B cell (primary cell): ENCODE measurements around the gene PRSS8. TPM values are rescaled to one million over a fixed set of nuclear protein-coding genes. Genes with fewer than 3 reads are reported as not detected.

Experiments used
- ATAC-seq: fragments of 200-7000 bp; cut with Tn5 transposase; one replicate; pipeline ENCODE4 v1.10.0; 2021; ENCODE audit warnings: low read depth, mild to moderate bottlenecking, moderate number of reproducible peaks, moderate library complexity
- CTCF ChIA-PET: fragments of 350-600 bp; sonication (Branson Sonifier 250); formaldehyde crosslinking; loops from one replicate; lab custom pipeline; 2021; ENCODE audit warnings: antibody characterized with exemption, inconsistent platforms; lab: Charles Lee
- POLR2A ChIA-PET: fragments of 350-600 bp; sonication (Branson Sonifier 250); formaldehyde crosslinking; loops from one replicate; lab custom pipeline; 2021; ENCODE audit warnings: antibody characterized with exemption; lab: Charles Lee
- DNase-seq: peaks from one replicate; pipeline ENCODE4 v3.0.0; 2013
- H2AFZ ChIP-seq: 2 replicates; pipeline ENCODE4 v1.6.1; 2012; ENCODE audit warnings: mild to moderate bottlenecking, low read depth, low read length; ENCODE audit not compliant: insufficient read depth, poor library complexity, severe bottlenecking
- H3K27ac ChIP-seq, 2 donors: 1 replicate in 1 of 2; 2 replicates in 1 of 2; pipeline ENCODE4 v1.5.1; 2012 to 2013; ENCODE audit warnings: low read length in 2 of 2, mild to moderate bottlenecking in 2 of 2, moderate library complexity in 1 of 2
- H3K27me3 ChIP-seq, 4 experiments: fragments of 200-600 bp in 1 of 4; sonication (generic) in 1 of 4; replicated peaks in 1 of 4; 1 replicate in 2 of 4; 2 replicates in 2 of 4; pipeline versions ENCODE4 v1.6.1 to v1.7.0; 2013 to 2016; ENCODE audit warnings: low read length in 3 of 4, mild to moderate bottlenecking in 2 of 4, mixed read lengths in 1 of 4, moderate library complexity in 1 of 4; ENCODE audit not compliant: insufficient read depth in 4 of 4, control insufficient read depth in 3 of 4; ENCODE audit errors: control extremely low read depth in 1 of 4
- H3K36me3 ChIP-seq, 2 experiments: replicated peaks in 1 of 2; 1 replicate in 1 of 2; 2 replicates in 1 of 2; pipeline versions ENCODE4 v1.6.1 to v1.7.1; 2013; ENCODE audit warnings: low read length in 1 of 2; ENCODE audit not compliant: insufficient read depth in 2 of 2, control insufficient read depth in 1 of 2; ENCODE audit errors: control extremely low read depth in 1 of 2, extremely low read depth in 1 of 2
- H3K4me1 ChIP-seq, 2 donors: fragments of 200-600 bp in 1 of 2; sonication (generic) in 1 of 2; 1 replicate in 1 of 2; 2 replicates in 1 of 2; pipeline versions ENCODE4 v1.5.1 to v1.6.1; 2013 to 2017; ENCODE audit warnings: low read length in 2 of 2; ENCODE audit not compliant: control insufficient read depth in 2 of 2, insufficient read depth in 2 of 2
- H3K4me2 ChIP-seq: replicated peaks from 2 replicates; pipeline ENCODE3; 2012; ENCODE audit warnings: mild to moderate bottlenecking, low read depth, low read length; ENCODE audit not compliant: poor library complexity, severe bottlenecking
- H3K4me3 ChIP-seq, 5 experiments: fragments of 200-600 bp in 1 of 5; sonication (generic) in 1 of 5; 1 replicate in 3 of 5; 2 replicates in 2 of 5; pipeline versions ENCODE4 v1.5.1 to v1.7.0; 2011 to 2016; ENCODE audit warnings: low read length in 4 of 5, mild to moderate bottlenecking in 4 of 5, low read depth in 2 of 5, control low read depth in 1 of 5, moderate library complexity in 1 of 5; ENCODE audit not compliant: insufficient read depth in 1 of 5; ENCODE audit errors: control extremely low read depth in 1 of 5, extremely low read depth in 1 of 5
- H3K79me2 ChIP-seq: fragments of 200-600 bp; sonication (generic); one replicate; pipeline ENCODE4 v1.6.0; 2016; ENCODE audit warnings: low read length; ENCODE audit not compliant: control insufficient read depth, insufficient read depth
- H3K9ac ChIP-seq: fragments of 200-600 bp; sonication (generic); 2 replicates; pipeline ENCODE4 v1.6.1; 2017; ENCODE audit warnings: mild to moderate bottlenecking, low read length, moderate library complexity
- H3K9me3 ChIP-seq, 3 donors: one replicate each; pipeline versions ENCODE4 v1.6.1 to v1.7.1; 2013; ENCODE audit warnings: low read length in 2 of 3; ENCODE audit not compliant: control insufficient read depth in 2 of 3, insufficient read depth in 1 of 3; ENCODE audit errors: control extremely low read depth in 1 of 3
- H4K20me1 ChIP-seq: 2 replicates; pipeline ENCODE4 v1.6.0; 2012; ENCODE audit warnings: mild to moderate bottlenecking, low read length; ENCODE audit not compliant: insufficient read depth, control insufficient read depth, poor library complexity, severe bottlenecking
- H3K27ac Mint-ChIP-seq: one replicate; pipeline ENCODE4 v1.8.0; 2021; ENCODE audit warnings: mixed read lengths
- H3K27me3 Mint-ChIP-seq: one replicate; pipeline ENCODE4 v1.8.0; 2021; ENCODE audit warnings: mixed read lengths
- H3K4me1 Mint-ChIP-seq: one replicate; pipeline ENCODE4 v1.8.0; 2021; ENCODE audit warnings: mixed read lengths
- H3K4me3 Mint-ChIP-seq: one replicate; pipeline ENCODE4 v1.8.0; 2021; ENCODE audit warnings: mixed read lengths
- H3K9me3 Mint-ChIP-seq: one replicate; pipeline ENCODE4 v1.8.0; 2022; ENCODE audit warnings: mixed read lengths; ENCODE audit not compliant: insufficient read depth
- EZH2 ChIP-seq: IDR thresholded peaks from 2 replicates; pipeline ENCODE4 v1.6.1; 2012; ENCODE audit warnings: borderline replicate concordance, low read depth, mild to moderate bottlenecking, moderate library complexity, low read length; ENCODE audit not compliant: insufficient read depth, poor library complexity, severe bottlenecking
- WGBS: methylation state at CpG from one replicate; pipeline ENCODE4 v1.1.5; 2013; ENCODE audit warnings: missing lambda C conversion rate; ENCODE audit not compliant: insufficient coverage; 5-methylcytosine and 5-hydroxymethylcytosine counted together
- intact Hi-C: fragments of 100-400 bp; cut with micrococcal nuclease; formaldehyde crosslinking; loops from one replicate; pipeline ENCODE4 v1.10.0; 2022
- polyA plus RNA-seq: library from polyadenylated mRNA; depleted of rRNA; stranded (reverse); fragments of >200 nt; gene quantifications from 2 replicates; pipeline ENCODE4 v1.2.3, GENCODE V29; 2012
- total RNA-seq, 2 donors: library from RNA; stranded (reverse); fragments of 120-200 nt in 1 of 2; gene quantifications; 1 replicate in 1 of 2; 2 replicates in 1 of 2; pipeline versions ENCODE4 v1.2.3 to v1.2.4, GENCODE V29; 2013 to 2022
- TF ChIP-seq, protein P1 (sequence below): fragments of 200-600 bp; IDR thresholded peaks from one replicate; pipeline ENCODE4 v1.8.0; 2022; ENCODE audit warnings: antibody characterized with exemption, mild to moderate bottlenecking

Gene PRSS8
- total and polyA plus RNA-seq, 2 donors (not counting 1 experiment from before 2014, with no cell fraction given), result not detected

DNA sequence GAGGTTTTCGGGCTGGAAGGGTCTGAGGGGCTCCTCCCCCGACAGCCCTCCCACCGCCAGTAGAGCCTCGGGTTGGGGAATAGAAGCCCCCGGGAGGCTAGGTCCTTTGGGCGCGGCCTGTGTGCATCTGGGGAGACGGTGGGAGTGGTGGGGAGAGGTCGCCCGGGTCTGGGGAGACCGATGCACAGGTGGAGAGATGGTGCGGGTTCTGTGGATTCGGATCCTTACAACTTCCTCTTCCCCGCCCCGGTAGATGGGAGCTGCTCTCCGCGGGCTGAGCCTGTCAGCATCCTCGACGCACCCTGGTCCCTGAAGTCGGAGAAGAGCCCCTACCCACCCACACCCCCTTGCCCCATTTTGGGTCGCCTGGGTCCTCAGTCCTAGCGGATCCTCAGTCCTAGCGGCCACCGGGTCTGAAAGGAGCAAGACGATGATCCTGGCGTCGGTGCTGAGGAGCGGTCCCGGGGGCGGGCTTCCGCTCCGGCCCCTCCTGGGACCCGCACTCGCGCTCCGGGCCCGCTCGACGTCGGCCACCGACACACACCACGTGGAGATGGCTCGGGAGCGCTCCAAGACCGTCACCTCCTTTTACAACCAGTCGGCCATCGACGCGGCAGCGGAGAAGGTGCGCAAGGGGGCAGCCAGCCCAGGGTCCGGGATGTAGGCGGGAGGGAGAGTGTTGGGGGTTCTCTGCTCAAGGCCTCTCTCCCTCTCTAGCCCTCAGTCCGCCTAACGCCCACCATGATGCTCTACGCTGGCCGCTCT is 26.6 kb downstream of the PRSS8 start:
- Mint-ChIP-seq H3K27ac (peak overlapping the region; percentile 63), H3K27me3 (no peaks in the 10 kb centered on the region), H3K4me1 (peaks cover 21% of the 10 kb centered on the region), H3K4me3 (peak overlapping the region; percentile 86), H3K9me3 (no peaks in the 10 kb centered on the region)
- peak overlapping the region in 1 of 2 donors; percentile 72 for H3K27ac ChIP-seq
- no peak for TF ChIP-seq EZH2
- TF ChIP-seq, protein P1, sequence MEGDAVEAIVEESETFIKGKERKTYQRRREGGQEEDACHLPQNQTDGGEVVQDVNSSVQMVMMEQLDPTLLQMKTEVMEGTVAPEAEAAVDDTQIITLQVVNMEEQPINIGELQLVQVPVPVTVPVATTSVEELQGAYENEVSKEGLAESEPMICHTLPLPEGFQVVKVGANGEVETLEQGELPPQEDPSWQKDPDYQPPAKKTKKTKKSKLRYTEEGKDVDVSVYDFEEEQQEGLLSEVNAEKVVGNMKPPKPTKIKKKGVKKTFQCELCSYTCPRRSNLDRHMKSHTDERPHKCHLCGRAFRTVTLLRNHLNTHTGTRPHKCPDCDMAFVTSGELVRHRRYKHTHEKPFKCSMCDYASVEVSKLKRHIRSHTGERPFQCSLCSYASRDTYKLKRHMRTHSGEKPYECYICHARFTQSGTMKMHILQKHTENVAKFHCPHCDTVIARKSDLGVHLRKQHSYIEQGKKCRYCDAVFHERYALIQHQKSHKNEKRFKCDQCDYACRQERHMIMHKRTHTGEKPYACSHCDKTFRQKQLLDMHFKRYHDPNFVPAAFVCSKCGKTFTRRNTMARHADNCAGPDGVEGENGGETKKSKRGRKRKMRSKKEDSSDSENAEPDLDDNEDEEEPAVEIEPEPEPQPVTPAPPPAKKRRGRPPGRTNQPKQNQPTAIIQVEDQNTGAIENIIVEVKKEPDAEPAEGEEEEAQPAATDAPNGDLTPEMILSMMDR, result no peak
- H3K9ac ChIP-seq, result peak overlapping the region; percentile 89
- H2AFZ ChIP-seq, result peak overlapping the region; percentile 92
- no peak for DNase-seq
- CTCF ChIA-PET, result no interaction called here
- peaks cover 10% of the 10 kb centered on the region for H3K79me2 ChIP-seq
- no peak for ATAC-seq
- WGBS, result 68% methylated on average over 25 of the region's 57 CpGs
- H3K4me1 ChIP-seq, result peaks cover 7 to 18% of the 10 kb centered on the region in 2 donors
- POLR2A ChIA-PET, result no interaction called here
- H3K4me2 ChIP-seq, result peak overlapping the region; percentile 100
- H3K4me3 ChIP-seq, result peak overlapping the region; percentile 41 to 82 (median 78)
- peaks cover 5% of the 10 kb centered on the region for H4K20me1 ChIP-seq
- no peaks in the 10 kb centered on the region for H3K9me3 ChIP-seq
- no peaks in the 10 kb centered on the region for H3K27me3 ChIP-seq
- H3K36me3 ChIP-seq, result peaks cover 1 to 31% of the 10 kb centered on the region in 2 experiments
- intact Hi-C loops, result loop anchor here (2.0 to 10.0 kb wide), 5 partner anchors 14 to 76 kb away; partner anchors contain the start of genes FUS, STX4, VKORC1 and ZNF646
